ENCODE results near the gene PLXNA2.

PLXNA2 gene

GRCh38 chr1:208239473-208240381 lies 4.5 kb downstream of the PLXNA2 start:
- no peak overlapping the region for H3K9ac ChIP-seq (ENCODE audit: low read depth, low read length)
- no peak overlapping the region for H3K27ac ChIP-seq (ENCODE audit: low read length)

GRCh38 chr1:208238710-208239472 lies 5.3 kb downstream of the PLXNA2 start:
- no peaks in the 10 kb centered on the region for H3K9me3 ChIP-seq (ENCODE audit: insufficient read depth, low read length, severe bottlenecking)
- no peak overlapping the region for H3K9ac ChIP-seq (ENCODE audit: low read depth, low read length)
- TF ChIP-seq EZH2 (IDR thresholded peaks at IDR 0.05; ENCODE audit: borderline replicate concordance, low read depth, low read length, severe bottlenecking), result no peak
- peak; percentile 58 for TF ChIP-seq CTCF (IDR thresholded peaks at IDR 0.05; ENCODE audit: borderline replicate concordance, extremely low read depth, low read length, poor library complexity, severe bottlenecking)
- ATAC-seq (ENCODE audit: insufficient read depth, low read depth) (peak; percentile 55; the same call in 2 of the 3 replicates), DNase-seq (peak; percentile 12)
- peaks cover 13% of the 10 kb centered on the region for H3K4me1 ChIP-seq (ENCODE audit: insufficient read depth, low read length)
- peaks cover 17% of the 10 kb centered on the region for H4K20me1 ChIP-seq (ENCODE audit: insufficient read depth, low read length)
- peaks cover 96% of the 10 kb centered on the region for H3K27me3 ChIP-seq (ENCODE audit: insufficient read depth, low read length, poor library complexity)
- no peaks in the 10 kb centered on the region for H3K79me2 ChIP-seq (ENCODE audit: insufficient read depth, low read length)
- no peak overlapping the region for H3K4me3 ChIP-seq (ENCODE audit: low read depth in 1 of 2, low read length in 2 of 2)
- no peak overlapping the region for H3K4me2 ChIP-seq (ENCODE audit: insufficient read depth, low read length)
- H3K27ac ChIP-seq (ENCODE audit: low read length), result no peak overlapping the region
- no peak overlapping the region for H2AFZ ChIP-seq (ENCODE audit: low read depth, low read length)
- H3K36me3 ChIP-seq (ENCODE audit: insufficient read depth, low read length), result no peaks in the 10 kb centered on the region

More at GRCh38 chr1:208239473-208240381, 4.5 kb downstream of the PLXNA2 start:
- Histone ChIP-seq H3K9me3 (ENCODE audit: insufficient read depth, low read length, severe bottlenecking) (no peaks in the 10 kb centered on the region), H2AFZ (ENCODE audit: low read depth, low read length) (no peak overlapping the region), H4K20me1 (ENCODE audit: insufficient read depth, low read length) (peaks cover 17% of the 10 kb centered on the region), H3K36me3 (ENCODE audit: insufficient read depth, low read length) (no peaks in the 10 kb centered on the region), H3K4me3 (ENCODE audit: low read depth in 1 of 2, low read length in 2 of 2) (no peak overlapping the region), H3K27me3 (ENCODE audit: insufficient read depth, low read length, poor library complexity) (peaks cover 99% of the 10 kb centered on the region), H3K4me2 (ENCODE audit: insufficient read depth, low read length) (no peak overlapping the region), H3K4me1 (ENCODE audit: insufficient read depth, low read length) (peaks cover 20% of the 10 kb centered on the region), H3K79me2 (ENCODE audit: insufficient read depth, low read length) (no peaks in the 10 kb centered on the region)
- ATAC-seq (ENCODE audit: insufficient read depth, low read depth), result no peak
- TF ChIP-seq CTCF (IDR thresholded peaks at IDR 0.05; ENCODE audit: borderline replicate concordance, extremely low read depth, low read length, poor library complexity, severe bottlenecking) (no peak), EZH2 (IDR thresholded peaks at IDR 0.05; ENCODE audit: borderline replicate concordance, low read depth, low read length, severe bottlenecking) (no peak)
- DNase-seq, result no peak

GRCh38 chr1:208237241-208237640 lies 6.9 kb downstream of the PLXNA2 start:
- Histone ChIP-seq H3K4me3 (ENCODE audit: low read depth in 1 of 2, low read length in 2 of 2) (no peak overlapping the region), H3K4me2 (ENCODE audit: insufficient read depth, low read length) (no peak overlapping the region), H3K4me1 (ENCODE audit: insufficient read depth, low read length) (no peaks in the 10 kb centered on the region), H3K9me3 (ENCODE audit: insufficient read depth, low read length, severe bottlenecking) (no peaks in the 10 kb centered on the region), H3K9ac (ENCODE audit: low read depth, low read length) (no peak overlapping the region), H3K79me2 (ENCODE audit: insufficient read depth, low read length) (no peaks in the 10 kb centered on the region), H3K36me3 (ENCODE audit: insufficient read depth, low read length) (no peaks in the 10 kb centered on the region), H2AFZ (ENCODE audit: low read depth, low read length) (no peak overlapping the region), H3K27ac (ENCODE audit: low read length) (no peak overlapping the region), H3K27me3 (ENCODE audit: insufficient read depth, low read length, poor library complexity) (peaks cover 83% of the 10 kb centered on the region), H4K20me1 (ENCODE audit: insufficient read depth, low read length) (peaks cover 10% of the 10 kb centered on the region)
- DNase-seq, result no peak
- TF ChIP-seq CTCF (IDR thresholded peaks at IDR 0.05; ENCODE audit: borderline replicate concordance, extremely low read depth, low read length, poor library complexity, severe bottlenecking) (no peak), EZH2 (IDR thresholded peaks at IDR 0.05; ENCODE audit: borderline replicate concordance, low read depth, low read length, severe bottlenecking) (no peak)
- no peak for ATAC-seq (ENCODE audit: insufficient read depth, low read depth)
